Neural progenitor cell (in vitro differentiated cells): ENCODE data around the gene BRD2.

Experiments used
- CTCF ChIP-seq: fragments of 200-600 bp; sonication (generic); IDR thresholded peaks from 2 replicates; pipeline ENCODE4 v1.5.1; 2017; ENCODE audit warnings: antibody characterized with exemption, mild to moderate bottlenecking
- EZH2phosphoT487 ChIP-seq: fragments of 200-600 bp; sonication (generic); IDR thresholded peaks from 2 replicates; pipeline ENCODE4 v1.6.1; 2017; ENCODE audit warnings: antibody characterized with exemption

- TF ChIP-seq EZH2phosphoT487 (no peak), CTCF (no peak)
Measured at GRCh38 chr6:33017694-33018353, 49.4 kb downstream of the BRD2 start.
